Testis (tissue), 2 donors: ENCODE data around the gene RBM41.

Experiments
- CTCF ChIP-seq, 3 experiments: fragments of 450-650 bp in 2 of 3; fragments of 200-600 bp in 1 of 3; sonication (generic) in 1 of 3; IDR thresholded peaks; one replicate each; pipeline ENCODE4 v1.5.1; 2016 to 2019; ENCODE audit warnings: antibody characterized with exemption in 3 of 3, mild to moderate bottlenecking in 2 of 3, moderate library complexity in 1 of 3
- POLR2A ChIP-seq: fragments of 450-650 bp; IDR thresholded peaks from one replicate; pipeline ENCODE4 v1.6.1; 2017; ENCODE audit warnings: antibody characterized with exemption, mild to moderate bottlenecking, moderate library complexity

GRCh38 chrX:107029752-107030151, 88.9 kb downstream of the RBM41 start:
- no peak for TF ChIP-seq POLR2A
- TF ChIP-seq CTCF (IDR thresholded peaks at IDR 0.05): no peak
